ENCODE measurements around the gene SLC22A7. TPM values are rescaled to one million over a fixed set of nuclear protein-coding genes. Genes with fewer than 3 reads are reported as not detected.
A peak's percentile ranks its signal among the peaks of the same experiment; 100 is the strongest.

The SLC22A7 gene
- not detected for total RNA-seq
- long read RNA-seq = 0 reads

- intact Hi-C loops (cut with DNase I) = no loop called here
- ATAC-seq (ENCODE audit: poor library complexity) = peak; percentile 93
- peak; percentile 80 for DNase-seq
Observed at GRCh38 chr6:43297644-43298564, at the start of gene SLC22A7. Gene SLC22A7 (plus strand): TSS chr6:43298260. CDS start chr6:43298359, 99 bp downstream.

GRCh38 chr6:43248791-43249190 is 49.3 kb upstream of the SLC22A7 start:
- ATAC-seq (ENCODE audit: poor library complexity) (no peak), DNase-seq (no peak)
- intact Hi-C loops (cut with DNase I) = no loop called here

- DNase-seq (no peak), ATAC-seq (ENCODE audit: poor library complexity) (no peak)
- intact Hi-C loops (cut with DNase I) = no loop called here
Observed at GRCh38 chr6:43250992-43251373, 47.1 kb upstream of the SLC22A7 start.

- intact Hi-C loops (cut with DNase I) = no loop called here
- DNase-seq = no peak
- no peak for ATAC-seq (ENCODE audit: poor library complexity)
Observed at GRCh38 chr6:43253401-43253800, 44.7 kb upstream of the SLC22A7 start.

- no peak for ATAC-seq (ENCODE audit: poor library complexity)
- intact Hi-C loops (cut with DNase I) = no loop called here
- DNase-seq = no peak
Observed at GRCh38 chr6:43254138-43254817, 43.8 kb upstream of the SLC22A7 start.

- no peak for DNase-seq
- ATAC-seq (ENCODE audit: poor library complexity) = no peak
- intact Hi-C loops (cut with DNase I) = no loop called here
Observed at GRCh38 chr6:43254846-43255245, 43.2 kb upstream of the SLC22A7 start.

GRCh38 chr6:43255408-43256054 is 42.5 kb upstream of the SLC22A7 start:
- no peak for DNase-seq
- no peak for ATAC-seq (ENCODE audit: poor library complexity)
- intact Hi-C loops (cut with DNase I) = no loop called here

GRCh38 chr6:43256670-43257366 is 41.2 kb upstream of the SLC22A7 start:
- no peak for DNase-seq
- ATAC-seq (ENCODE audit: poor library complexity) = no peak
- intact Hi-C loops (cut with DNase I) = no loop called here

GRCh38 chr6:43257367-43258145 is 40.5 kb upstream of the SLC22A7 start:
- no peak for ATAC-seq (ENCODE audit: poor library complexity)
- intact Hi-C loops (cut with DNase I) = no loop called here
- DNase-seq = no peak

- DNase-seq (no peak), ATAC-seq (ENCODE audit: poor library complexity) (no peak)
- intact Hi-C loops (cut with DNase I) = no loop called here
Observed at GRCh38 chr6:43258180-43258579, 39.9 kb upstream of the SLC22A7 start.

GRCh38 chr6:43258807-43259686 is 39.0 kb upstream of the SLC22A7 start:
- intact Hi-C loops (cut with DNase I) = no loop called here
- no peak for ATAC-seq (ENCODE audit: poor library complexity)
- DNase-seq = no peak

- ATAC-seq (ENCODE audit: poor library complexity) (no peak), DNase-seq (no peak)
Observed at GRCh38 chr6:43260791-43261190, 37.3 kb upstream of the SLC22A7 start.

GRCh38 chr6:43261198-43261597 is 36.9 kb upstream of the SLC22A7 start:
- no peak for ATAC-seq (ENCODE audit: poor library complexity)
- DNase-seq = no peak
- intact Hi-C loops (cut with DNase I) = loop anchor here (5.0 to 10.0 kb wide), 2 partner anchors 96 to 254 kb away; partner anchors contain the start of genes LRRC73, POLR1C and YIPF3

More at GRCh38 chr6:43260791-43261190, 37.3 kb upstream of the SLC22A7 start:
- intact Hi-C loops (cut with DNase I) = loop anchor here (5.0 to 10.0 kb wide), 2 partner anchors 97 to 254 kb away; partner anchors contain the start of genes LRRC73, POLR1C and YIPF3

- intact Hi-C loops (cut with DNase I) = loop anchor here (5.0 to 10.0 kb wide), 2 partner anchors 95 to 253 kb away; partner anchors contain the start of genes LRRC73, POLR1C and YIPF3
- no peak for ATAC-seq (ENCODE audit: poor library complexity)
- DNase-seq = no peak
Observed at GRCh38 chr6:43262000-43262779, 35.9 kb upstream of the SLC22A7 start.

GRCh38 chr6:43262780-43263313 is 35.2 kb upstream of the SLC22A7 start:
- no peak for ATAC-seq (ENCODE audit: poor library complexity)
- no peak for DNase-seq
- intact Hi-C loops (cut with DNase I) = loop anchor here (5.0 to 10.0 kb wide), 2 partner anchors 94 to 252 kb away; partner anchors contain the start of genes LRRC73, POLR1C and YIPF3

Measured in Right ventricle myocardium superior (tissue), 1 donor.